HG03139 (cell line): Measurements from ENCODE around the gene HYAL2.
"Not testable (repeated sequence)": the region's sequence is repeated elsewhere in the genome, so short reads cannot be mapped to it uniquely, and the experiment has no call there.

Experiments used
- ATAC-seq: cut with Tn5 transposase; IDR thresholded peaks from one replicate; pipeline ENCODE4 v1.9.1; 2021; ENCODE audit not compliant: unreplicated experiment

HYAL2 gene

DNA sequence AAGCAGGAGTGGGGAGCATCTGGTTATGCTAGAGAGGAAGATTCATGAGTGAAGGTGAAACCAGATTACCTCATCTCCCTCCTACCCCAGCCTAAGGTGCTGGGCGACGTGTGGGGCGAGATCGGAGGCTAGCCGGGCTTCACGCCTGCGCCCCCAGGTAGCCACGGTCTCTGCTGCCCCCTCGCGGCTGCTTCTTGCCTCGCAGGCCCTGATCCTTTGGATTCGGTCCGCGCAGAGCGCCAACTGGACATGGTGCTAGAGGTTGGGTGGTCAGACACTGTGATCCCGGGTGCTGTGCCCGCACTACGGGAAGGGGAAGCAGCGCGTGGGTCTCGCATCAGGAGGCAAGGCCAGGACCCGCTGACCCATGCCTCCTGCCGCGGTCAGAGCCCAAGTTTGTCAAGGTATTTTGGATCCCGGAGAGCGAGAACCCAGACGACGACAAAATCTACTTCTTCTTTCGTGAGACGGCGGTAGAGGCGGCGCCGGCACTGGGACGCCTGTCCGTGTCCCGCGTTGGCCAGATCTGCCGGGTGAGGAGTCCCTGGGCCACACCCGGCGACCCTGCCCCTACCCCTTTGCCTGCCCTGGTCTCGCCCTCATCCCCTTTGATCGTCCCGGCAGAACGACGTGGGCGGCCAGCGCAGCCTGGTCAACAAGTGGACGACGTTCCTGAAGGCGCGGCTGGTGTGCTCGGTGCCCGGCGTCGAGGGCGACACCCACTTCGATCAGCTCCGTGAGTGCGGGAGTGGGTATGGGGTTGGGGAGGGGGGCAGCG, 49.4 kb downstream of the HYAL2 start:
- ATAC-seq, result peak; percentile 62

DNA sequence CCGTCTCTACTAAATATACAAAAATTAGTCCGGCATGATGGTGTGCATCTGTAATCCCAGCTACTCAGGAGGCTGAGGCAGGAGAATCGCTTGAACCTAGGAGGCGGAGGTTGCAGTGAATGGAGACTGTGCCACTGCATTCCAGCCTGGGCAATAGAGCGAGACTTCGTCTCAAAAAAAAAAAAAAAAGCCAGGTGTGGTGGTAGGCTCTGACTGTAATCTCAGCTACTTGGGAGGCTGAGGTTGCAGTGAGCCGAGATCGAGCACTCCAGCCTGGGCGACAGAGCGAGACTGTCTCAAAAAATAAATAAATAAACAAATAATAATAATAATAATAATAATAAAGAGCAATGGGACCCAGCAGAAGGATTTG, 50.0 kb downstream of the HYAL2 start:
- not testable (repeated sequence) for ATAC-seq

DNA sequence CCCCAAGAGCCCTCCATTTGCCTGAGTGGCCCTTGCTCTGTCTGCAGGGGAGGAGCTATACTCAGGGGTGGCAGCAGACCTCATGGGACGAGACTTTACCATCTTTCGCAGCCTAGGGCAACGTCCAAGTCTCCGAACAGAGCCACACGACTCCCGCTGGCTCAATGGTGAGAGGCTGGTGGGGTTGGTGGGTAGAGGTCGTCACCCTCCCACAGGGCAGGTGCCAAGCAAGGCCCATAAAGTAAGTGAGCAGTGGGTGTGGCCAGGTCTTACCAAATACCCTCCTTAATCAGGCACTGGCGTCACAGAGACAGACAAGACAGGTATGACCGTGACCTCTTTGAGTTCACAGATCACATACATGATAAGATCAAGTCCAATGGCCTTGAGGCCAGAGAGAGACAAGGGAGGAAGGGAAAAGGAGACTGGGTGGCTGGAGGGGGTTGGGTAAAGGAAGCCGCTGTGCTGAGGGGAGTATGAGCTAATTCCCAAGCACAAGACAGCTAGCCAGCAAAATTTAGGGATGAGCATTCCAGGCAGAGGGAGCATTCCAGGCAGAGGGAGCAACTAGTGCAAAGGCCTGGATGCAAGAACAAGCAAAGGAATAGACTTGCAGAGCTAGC, 51.1 kb downstream of the HYAL2 start:
- no peak for ATAC-seq

DNA sequence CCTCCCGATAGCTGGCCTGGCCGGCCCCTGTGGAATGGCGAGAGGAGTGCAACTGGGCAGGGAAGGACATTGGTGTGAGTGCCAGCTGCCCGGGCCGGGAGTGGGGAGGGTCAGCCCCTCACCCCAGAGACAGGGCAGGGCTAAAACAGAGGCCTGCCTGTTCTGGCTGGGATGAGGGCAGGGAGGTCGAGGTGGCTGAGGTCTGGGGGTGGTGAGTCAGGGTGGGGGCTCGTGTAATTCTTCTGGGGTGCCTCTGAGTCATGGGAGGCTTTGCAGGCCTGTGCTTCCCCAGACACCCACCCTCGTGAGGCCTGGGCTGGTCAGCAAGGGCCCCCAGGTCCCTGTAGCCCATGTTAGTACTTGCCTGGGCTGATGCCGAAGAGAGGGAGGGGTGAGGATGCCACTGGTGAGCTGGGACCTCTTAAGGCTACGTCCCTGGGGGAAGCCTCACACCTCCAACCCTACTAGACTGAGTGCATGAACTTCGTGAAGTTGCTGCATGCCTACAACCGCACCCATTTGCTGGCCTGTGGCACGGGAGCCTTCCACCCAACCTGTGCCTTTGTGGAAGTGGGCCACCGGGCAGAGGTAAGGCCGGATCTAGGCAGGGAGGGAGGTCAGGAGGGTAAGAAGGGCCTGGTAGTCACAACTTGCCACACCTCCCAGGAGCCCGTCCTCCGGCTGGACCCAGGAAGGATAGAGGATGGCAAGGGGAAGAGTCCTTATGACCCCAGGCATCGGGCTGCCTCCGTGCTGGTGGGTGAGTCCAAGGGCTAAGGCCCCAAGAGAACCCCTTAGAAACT, 51.9 kb downstream of the HYAL2 start:
- ATAC-seq, result no peak

DNA sequence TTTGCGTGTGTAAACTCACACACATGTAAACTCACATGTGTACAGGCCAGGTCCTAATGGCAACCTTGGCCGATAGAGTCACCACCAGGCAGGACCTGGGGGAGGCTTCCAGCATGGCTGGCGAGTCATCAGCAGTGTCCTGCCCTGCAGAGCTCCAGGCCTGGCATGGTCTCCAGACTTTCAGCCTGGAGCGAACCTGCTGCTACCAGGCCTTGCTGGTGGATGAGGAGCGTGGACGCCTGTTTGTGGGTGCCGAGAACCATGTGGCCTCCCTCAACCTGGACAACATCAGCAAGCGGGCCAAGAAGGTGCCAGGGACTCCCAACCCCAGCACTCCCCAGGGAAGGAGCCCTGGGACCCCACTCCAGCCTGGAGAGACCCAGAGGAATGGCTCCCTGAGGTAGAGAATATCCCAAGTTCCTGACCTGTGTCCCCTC, 52.5 kb downstream of the HYAL2 start:
- ATAC-seq, result no peak

DNA sequence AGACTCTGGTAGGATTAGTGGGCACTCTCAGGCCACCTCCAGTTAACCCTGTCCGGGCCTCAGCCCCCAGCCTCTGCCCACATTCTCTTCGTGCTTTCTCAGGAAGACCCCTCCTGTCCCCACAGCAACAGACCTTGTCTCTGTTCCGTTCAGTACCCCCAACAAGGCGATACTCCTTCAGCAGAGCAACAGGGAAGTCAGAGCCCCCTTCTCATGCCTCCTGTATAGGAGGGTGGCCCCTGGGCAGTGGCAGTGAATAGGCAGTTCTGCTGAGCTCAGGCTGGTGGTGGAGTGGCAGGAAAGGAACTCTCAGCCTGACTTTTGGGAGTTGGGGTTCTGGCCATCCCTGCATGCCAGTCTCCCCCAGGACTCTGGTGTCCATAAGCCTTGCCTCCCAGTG, 53.1 kb downstream of the HYAL2 start:
- no peak for ATAC-seq

DNA sequence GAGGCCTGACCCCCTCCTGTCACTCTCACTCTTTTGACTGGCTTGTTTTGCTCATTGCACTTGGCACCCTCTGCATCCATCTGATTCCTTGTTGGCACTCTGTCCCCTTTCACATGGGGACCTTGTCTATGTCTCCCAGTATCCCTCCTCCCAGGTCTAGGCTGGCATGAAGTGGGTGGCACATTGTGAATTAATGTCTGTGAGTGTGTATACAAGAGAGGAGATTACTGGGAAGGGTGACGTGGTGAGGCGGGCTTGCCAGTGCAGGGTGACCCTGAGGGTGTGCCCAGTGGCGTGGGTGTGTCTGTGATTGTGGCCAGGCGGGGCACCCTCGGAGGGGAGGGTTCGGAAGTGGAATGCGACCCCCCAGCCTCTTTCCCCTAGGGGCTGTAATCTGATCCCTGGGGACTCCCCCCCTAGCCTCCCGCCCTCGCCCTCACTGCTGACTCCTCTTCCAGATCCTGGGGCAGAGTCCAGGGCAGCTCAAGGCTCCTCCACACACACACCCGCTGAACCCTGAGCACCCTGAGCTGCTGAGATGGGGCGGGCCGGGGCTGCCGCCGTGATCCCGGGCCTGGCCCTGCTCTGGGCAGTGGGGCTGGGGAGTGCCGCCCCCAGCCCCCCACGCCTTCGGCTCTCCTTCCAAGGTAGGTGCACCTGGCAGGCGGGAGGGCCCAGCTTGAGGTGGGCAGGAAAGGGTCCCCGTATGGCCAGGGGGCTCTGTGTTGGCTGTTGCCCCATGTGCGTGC, 53.7 kb downstream of the HYAL2 start, which contains the start of gene SEMA3B:
Gene SEMA3B (plus strand): TSS at position 445 of the 749 bp plus-strand sequence. CDS start 94 bp downstream, at position 539.
- no peak for ATAC-seq

DNA sequence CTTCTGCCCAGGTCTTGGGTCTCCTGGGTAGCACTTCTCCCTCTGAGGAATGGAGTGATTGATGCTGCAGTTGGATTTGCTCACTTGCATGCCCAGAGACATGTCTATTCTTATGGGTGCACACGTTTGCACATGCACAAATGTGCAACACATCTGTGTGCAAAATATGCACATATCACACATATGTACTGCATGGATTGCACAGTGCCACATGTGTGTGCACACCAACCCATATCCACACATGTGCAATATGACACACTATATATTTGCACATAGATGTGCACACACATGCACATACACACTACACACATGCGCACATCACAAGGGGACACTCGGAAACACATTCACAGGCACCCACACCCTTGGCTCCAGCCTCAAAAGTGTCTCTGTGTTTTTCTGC, 54.3 kb downstream of the HYAL2 start:
- no peak for ATAC-seq
